SK-N-SH (cell line): ENCODE results near the gene GPR146. TPM values are rescaled to one million over a fixed set of nuclear protein-coding genes. Genes with fewer than 3 reads are reported as not detected.

Experiments used
- CTCF ChIA-PET: fragments of 300-600, 350-600 bp; formaldehyde crosslinking; extraction: SDS; loops from one replicate; lab custom pipeline; 2021; lab: Yijun Ruan, JAX
- POLR2A ChIA-PET: fragments of 350-600 bp; sonication (Branson Sonifier 250); formaldehyde crosslinking; extraction: SDS; loops from one replicate; lab custom pipeline; 2020; ENCODE audit warnings: antibody characterized with exemption, inconsistent platforms; lab: Yijun Ruan, JAX
- DNase-seq: peaks from one replicate; pipeline ENCODE4 v3.0.0; 2012
- H2AFZ ChIP-seq: fragments of 200-600 bp; sonication (generic); 2 replicates; pipeline ENCODE4 v1.8.1; 2016; ENCODE audit warnings: antibody characterized with exemption, mild to moderate bottlenecking, low read depth
- H3F3A ChIP-seq: fragments of 200-600 bp; sonication (generic); replicated peaks from 2 replicates; pipeline ENCODE3; 2016; ENCODE audit warnings: antibody characterized with exemption, mild to moderate bottlenecking; ENCODE audit not compliant: insufficient read depth
- H3K27ac ChIP-seq, 2 experiments: fragments of 200-500 bp in 1 of 2; fragments of 200-600 bp in 1 of 2; sonication (Bioruptor generic) in 1 of 2; sonication (generic), shearing (Covaris generic) in 1 of 2; 2 replicates each; pipeline versions ENCODE4 v1.5.1 to v1.6.1; 2014 to 2016; ENCODE audit warnings: low read depth in 2 of 2, inconsistent platforms in 1 of 2, low read length in 1 of 2, mild to moderate bottlenecking in 1 of 2, mixed read lengths in 1 of 2
- H3K27me3 ChIP-seq: fragments of 200-600 bp; sonication (generic), shearing (Covaris generic); 2 replicates; pipeline ENCODE4 v1.6.1; 2016; ENCODE audit warnings: mixed run types; ENCODE audit not compliant: insufficient read depth
- H3K36me3 ChIP-seq, 2 experiments: fragments of 200-500 bp in 1 of 2; fragments of 200-600 bp in 1 of 2; sonication (Bioruptor generic) in 1 of 2; sonication (generic) in 1 of 2; replicated peaks in 1 of 2; 2 replicates each; pipeline versions ENCODE3 to v1.5.1; 2014 to 2016; ENCODE audit warnings: low read length in 1 of 2, mild to moderate bottlenecking in 1 of 2; ENCODE audit not compliant: insufficient read depth in 2 of 2, control insufficient read depth in 1 of 2
- H3K4me1 ChIP-seq, 2 experiments: fragments of 200-500 bp in 1 of 2; fragments of 200-600 bp in 1 of 2; sonication (Bioruptor generic) in 1 of 2; sonication (generic), shearing (Covaris generic) in 1 of 2; 2 replicates each; pipeline versions ENCODE4 v1.5.1 to v1.6.1; 2014 to 2016; ENCODE audit warnings: low read depth in 1 of 2, low read length in 1 of 2, mixed run types in 1 of 2; ENCODE audit not compliant: insufficient read depth in 2 of 2, control insufficient read depth in 1 of 2
- H3K4me2 ChIP-seq: fragments of 200-600 bp; sonication (generic), shearing (Covaris generic); 2 replicates; pipeline ENCODE4 v1.6.1; 2017; ENCODE audit warnings: mixed run types
- H3K4me3 ChIP-seq, 2 experiments: fragments of 200-500 bp in 1 of 2; fragments of 200-600 bp in 1 of 2; sonication (Bioruptor generic) in 1 of 2; sonication (generic), shearing (Covaris generic) in 1 of 2; 2 replicates each; pipeline versions ENCODE4 v1.5.1 to v1.8.1; 2014 to 2016; ENCODE audit warnings: low read depth in 2 of 2, inconsistent platforms in 1 of 2, low read length in 1 of 2, mild to moderate bottlenecking in 1 of 2, mixed read lengths in 1 of 2, moderate library complexity in 1 of 2
- H3K79me2 ChIP-seq: fragments of 200-600 bp; sonication (generic); 2 replicates; pipeline ENCODE4 v1.8.1; 2017; ENCODE audit warnings: mild to moderate bottlenecking; ENCODE audit not compliant: insufficient read depth
- H3K9ac ChIP-seq: fragments of 200-600 bp; sonication (generic); 2 replicates; pipeline ENCODE4 v1.6.1; 2017; ENCODE audit warnings: mixed run types
- H3K9me2 ChIP-seq: fragments of 200-600 bp; sonication (generic); 2 replicates; pipeline ENCODE4 v1.6.1; 2017; ENCODE audit warnings: mixed run types
- H3K9me3 ChIP-seq: fragments of 200-600 bp; sonication (generic); 2 replicates; pipeline ENCODE4 v1.6.1; 2017; ENCODE audit warnings: mixed run types, mild to moderate bottlenecking, moderate library complexity
- H4K20me1 ChIP-seq: fragments of 200-600 bp; sonication (generic); 2 replicates; pipeline ENCODE4 v1.6.1; 2017; ENCODE audit warnings: mild to moderate bottlenecking, mixed run types; ENCODE audit not compliant: insufficient read depth
- CHD2 ChIP-seq: fragments of 150-350 bp; IDR thresholded peaks from 2 replicates; pipeline ENCODE4 v1.6.1; 2018; ENCODE audit warnings: low read length; ENCODE audit not compliant: partially characterized antibody
- EP300 ChIP-seq, 2 experiments: IDR thresholded peaks; 2 replicates each; pipeline versions ENCODE4 v1.4.0 to v1.6.1; 2012; ENCODE audit warnings: borderline replicate concordance in 1 of 2, low read depth in 1 of 2, low read length in 1 of 2
- IRF3 ChIP-seq: fragments of 150-350 bp; IDR thresholded peaks from 2 replicates; pipeline ENCODE4 v1.6.1; 2016; ENCODE audit warnings: mild to moderate bottlenecking, low read depth, low read length
- JUND ChIP-seq: IDR thresholded peaks from 2 replicates; pipeline ENCODE4 v1.4.0; 2012
- MAX ChIP-seq: IDR thresholded peaks from 2 replicates; pipeline ENCODE4 v1.4.0; 2012; ENCODE audit warnings: low read depth
- MXI1 ChIP-seq: IDR thresholded peaks from 2 replicates; pipeline ENCODE4 v1.6.1; 2012; ENCODE audit warnings: mild to moderate bottlenecking, low read depth, low read length, improper control_type of control experiment
- NFIC ChIP-seq: IDR thresholded peaks from 2 replicates; pipeline ENCODE4 v1.4.0; 2012; ENCODE audit warnings: borderline replicate concordance
- POLR2AphosphoS5 ChIP-seq: IDR thresholded peaks from 2 replicates; pipeline ENCODE4 v1.6.1; 2012; ENCODE audit warnings: low read depth, low read length
- REST ChIP-seq: IDR thresholded peaks from 2 replicates; pipeline ENCODE4 v1.6.1; 2012; ENCODE audit warnings: mild to moderate bottlenecking, low read depth, low read length, moderate library complexity
- TAF1 ChIP-seq: IDR thresholded peaks from 2 replicates; pipeline ENCODE4 v1.6.1; 2012; ENCODE audit warnings: low read depth, mild to moderate bottlenecking, low read length, moderate library complexity, borderline replicate concordance
- TCF12 ChIP-seq: IDR thresholded peaks from 2 replicates; pipeline ENCODE4 v1.4.0; 2012
- TEAD4 ChIP-seq: IDR thresholded peaks from 2 replicates; pipeline ENCODE4 v1.4.0; 2012; ENCODE audit warnings: mild to moderate bottlenecking, borderline replicate concordance; ENCODE audit not compliant: insufficient read depth
- ZBTB33 ChIP-seq: IDR thresholded peaks from 2 replicates; pipeline ENCODE4 v1.4.0; 2012; ENCODE audit warnings: low read depth, borderline replicate concordance
- WGBS: methylation state at CpG from one replicate; pipeline ENCODE4 v1.1.6; 2017; ENCODE audit warnings: low lambda C conversion rate; 5-methylcytosine and 5-hydroxymethylcytosine counted together
- polyA plus RNA-seq, 3 experiments: library from polyadenylated mRNA; depleted of rRNA; stranded (reverse); fragments of >200 nt; gene quantifications; 2 replicates each; pipeline ENCODE4 v1.2.3, GENCODE V29; 2012

GPR146 gene
- polyA plus RNA-seq, 1 of the 3 experiments (the other 2 are of a cell fraction): 1.4 TPM

- Histone ChIP-seq H3K27me3 (no peaks in the 10 kb centered on the region), H3K36me3 (peaks cover 0 to 2% of the 10 kb centered on the region in 2 experiments), H3K4me3 (no peak overlapping the region), H3K9me2 (no peaks in the 10 kb centered on the region), H4K20me1 (peaks cover 16% of the 10 kb centered on the region), H3K79me2 (peaks cover 18% of the 10 kb centered on the region), H3F3A (no peaks in the 10 kb centered on the region), H3K4me1 (peaks cover 0 to 7% of the 10 kb centered on the region in 2 experiments; a peak in 1 of 4 replicates), H2AFZ (no peak overlapping the region), H3K9ac (no peak overlapping the region), H3K27ac (no peak overlapping the region), H3K9me3 (no peaks in the 10 kb centered on the region), H3K4me2 (no peak overlapping the region)
- ChIA-PET POLR2A (no interaction called here), CTCF (interaction anchor here (1.3 to 9.8 kb wide), 4 partner anchors 11 to 113 kb away, joined by 3 to 79 read pairs (median 12); partner anchors contain the start of gene GPER1)
- WGBS: 93% methylated on average over 27 of the region's 27 CpGs
- DNase-seq: no peak
- TF ChIP-seq TCF12 (no peak), TEAD4 (no peak), CHD2 (no peak), REST (no peak), ZBTB33 (no peak), MXI1 (no peak), NFIC (no peak), IRF3 (no peak), JUND (no peak), EP300 (IDR thresholded peaks at IDR 0.05; ENCODE audit: borderline replicate concordance in 1 of 2, low read depth in 1 of 2, low read length in 1 of 2) (no peak), TAF1 (no peak), POLR2AphosphoS5 (no peak), MAX (no peak)
These were observed 61.9 kb downstream of the GPR146 start for GRCh38 chr7:1106063-1106792.
